Measurements from ENCODE around the gene PMPCB.
"Not testable (repeated sequence)": the region's sequence is repeated elsewhere in the genome, so short reads cannot be mapped to it uniquely, and the experiment has no call there.

Gene PMPCB, protein sequence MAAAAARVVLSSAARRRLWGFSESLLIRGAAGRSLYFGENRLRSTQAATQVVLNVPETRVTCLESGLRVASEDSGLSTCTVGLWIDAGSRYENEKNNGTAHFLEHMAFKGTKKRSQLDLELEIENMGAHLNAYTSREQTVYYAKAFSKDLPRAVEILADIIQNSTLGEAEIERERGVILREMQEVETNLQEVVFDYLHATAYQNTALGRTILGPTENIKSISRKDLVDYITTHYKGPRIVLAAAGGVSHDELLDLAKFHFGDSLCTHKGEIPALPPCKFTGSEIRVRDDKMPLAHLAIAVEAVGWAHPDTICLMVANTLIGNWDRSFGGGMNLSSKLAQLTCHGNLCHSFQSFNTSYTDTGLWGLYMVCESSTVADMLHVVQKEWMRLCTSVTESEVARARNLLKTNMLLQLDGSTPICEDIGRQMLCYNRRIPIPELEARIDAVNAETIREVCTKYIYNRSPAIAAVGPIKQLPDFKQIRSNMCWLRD

DNA sequence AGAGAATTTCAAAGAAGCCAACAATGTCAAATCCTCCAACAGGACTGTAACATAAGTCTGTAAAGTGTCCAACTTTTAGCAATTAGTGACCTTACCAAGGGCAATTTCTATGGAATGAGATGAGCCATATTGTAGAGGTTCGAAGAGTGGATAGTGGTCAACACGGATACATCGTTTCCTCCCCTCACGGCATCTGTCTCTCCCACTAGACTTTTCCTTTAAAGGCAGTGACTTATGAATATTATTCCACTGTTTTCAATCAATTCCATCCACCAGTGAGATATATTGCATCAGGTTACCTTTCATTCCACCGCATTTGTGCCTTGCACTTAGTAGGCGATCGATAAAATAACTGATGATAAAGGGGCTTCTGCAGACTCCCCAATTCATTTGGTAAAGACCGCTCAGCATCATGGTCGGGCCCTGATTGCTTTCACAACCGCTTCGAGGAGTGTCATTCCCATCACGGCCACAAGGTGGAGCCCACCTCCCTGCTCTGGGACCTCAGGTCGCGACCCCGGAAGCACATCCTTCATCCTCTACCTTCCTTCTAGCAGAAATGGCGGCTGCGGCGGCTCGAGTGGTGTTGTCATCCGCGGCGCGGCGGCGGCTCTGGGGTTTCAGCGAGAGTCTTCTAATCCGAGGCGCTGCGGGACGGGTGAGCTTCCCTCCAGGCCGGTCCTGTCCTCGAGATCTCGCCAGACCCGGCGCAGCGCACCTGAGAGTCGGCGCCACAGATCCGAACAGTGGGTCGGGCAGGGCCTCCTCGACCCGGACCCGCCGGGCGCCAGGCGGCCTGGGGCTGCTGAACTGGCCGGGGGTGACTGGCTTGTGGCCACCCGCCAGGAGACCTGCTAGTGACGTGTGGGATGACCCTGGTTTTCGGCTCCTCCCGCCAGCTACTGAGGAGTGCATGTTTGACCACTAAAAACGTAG, at the start of gene PMPCB:
TSS of gene PMPCB (plus strand) at position 535 of the 936 bp plus-strand sequence. CDS start at position 560, 25 bp downstream.
- Histone ChIP-seq H3K9ac (ENCODE audit: low read depth, low read length, poor library complexity, severe bottlenecking) (peak within 1 kb of the TSS; percentile 94), H3K4me3 (ENCODE audit: low read length, poor library complexity, severe bottlenecking) (peak within 1 kb of the TSS; percentile 98), H3K79me2 (ENCODE audit: insufficient read depth, low read length) (peaks cover 41% of the 10 kb centered on the region), H2AFZ (ENCODE audit: low read length) (peak within 1 kb of the TSS; percentile 99), H3K4me2 (ENCODE audit: low read depth, low read length, poor library complexity, severe bottlenecking) (peak within 1 kb of the TSS; percentile 97), H3K36me3 (ENCODE audit: insufficient read depth, low read length) (peaks cover 16% of the 10 kb centered on the region; the same call in 1 of the 2 replicates), H3K9me3 (ENCODE audit: insufficient read depth, low read depth, low read length) (no peaks in the 10 kb centered on the region), H4K20me1 (ENCODE audit: insufficient read depth, low read length, poor library complexity, severe bottlenecking) (peaks cover 20% of the 10 kb centered on the region), H3K4me1 (ENCODE audit: insufficient read depth, low read length, poor library complexity, severe bottlenecking) (peaks cover 23% of the 10 kb centered on the region), H3K9me2 (replicated peaks; ENCODE audit: low read depth, low read length) (no peaks in the 10 kb centered on the region), H3K27me3 (ENCODE audit: insufficient read depth, low read length, poor library complexity, severe bottlenecking) (peaks cover 7% of the 10 kb centered on the region), H3F3A (ENCODE audit: low read depth) (no peaks in the 10 kb centered on the region)
- TF ChIP-seq EZH2phosphoT487 (IDR thresholded peaks at IDR 0.05; ENCODE audit: borderline replicate concordance): no peak
- TF ChIP-seq, protein P1, sequence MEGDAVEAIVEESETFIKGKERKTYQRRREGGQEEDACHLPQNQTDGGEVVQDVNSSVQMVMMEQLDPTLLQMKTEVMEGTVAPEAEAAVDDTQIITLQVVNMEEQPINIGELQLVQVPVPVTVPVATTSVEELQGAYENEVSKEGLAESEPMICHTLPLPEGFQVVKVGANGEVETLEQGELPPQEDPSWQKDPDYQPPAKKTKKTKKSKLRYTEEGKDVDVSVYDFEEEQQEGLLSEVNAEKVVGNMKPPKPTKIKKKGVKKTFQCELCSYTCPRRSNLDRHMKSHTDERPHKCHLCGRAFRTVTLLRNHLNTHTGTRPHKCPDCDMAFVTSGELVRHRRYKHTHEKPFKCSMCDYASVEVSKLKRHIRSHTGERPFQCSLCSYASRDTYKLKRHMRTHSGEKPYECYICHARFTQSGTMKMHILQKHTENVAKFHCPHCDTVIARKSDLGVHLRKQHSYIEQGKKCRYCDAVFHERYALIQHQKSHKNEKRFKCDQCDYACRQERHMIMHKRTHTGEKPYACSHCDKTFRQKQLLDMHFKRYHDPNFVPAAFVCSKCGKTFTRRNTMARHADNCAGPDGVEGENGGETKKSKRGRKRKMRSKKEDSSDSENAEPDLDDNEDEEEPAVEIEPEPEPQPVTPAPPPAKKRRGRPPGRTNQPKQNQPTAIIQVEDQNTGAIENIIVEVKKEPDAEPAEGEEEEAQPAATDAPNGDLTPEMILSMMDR (conservative IDR thresholded peaks at IDR 0.05; ENCODE audit: low read length): peak; percentile 79

- H3F3A ChIP-seq (ENCODE audit: low read depth); H3K4me3 ChIP-seq (ENCODE audit: low read length, poor library complexity, severe bottlenecking); H4K20me1 ChIP-seq (ENCODE audit: insufficient read depth, low read length, poor library complexity, severe bottlenecking); H3K36me3 ChIP-seq (ENCODE audit: insufficient read depth, low read length); H3K9me3 ChIP-seq (ENCODE audit: insufficient read depth, low read depth, low read length); H3K9ac ChIP-seq (ENCODE audit: low read depth, low read length, poor library complexity, severe bottlenecking); H3K4me1 ChIP-seq (ENCODE audit: insufficient read depth, low read length, poor library complexity, severe bottlenecking); H3K9me2 ChIP-seq (replicated peaks; ENCODE audit: low read depth, low read length); H3K79me2 ChIP-seq (ENCODE audit: insufficient read depth, low read length); H3K4me2 ChIP-seq (ENCODE audit: low read depth, low read length, poor library complexity, severe bottlenecking); H3K27me3 ChIP-seq (ENCODE audit: insufficient read depth, low read length, poor library complexity, severe bottlenecking): not testable (repeated sequence)
- peak overlapping the region; percentile 60; the same call in 1 of the 2 replicates for H2AFZ ChIP-seq (ENCODE audit: low read length)
Observed at GRCh38 chr7:103253699-103254506, 43.3 kb upstream of the PMPCB start.

DNA sequence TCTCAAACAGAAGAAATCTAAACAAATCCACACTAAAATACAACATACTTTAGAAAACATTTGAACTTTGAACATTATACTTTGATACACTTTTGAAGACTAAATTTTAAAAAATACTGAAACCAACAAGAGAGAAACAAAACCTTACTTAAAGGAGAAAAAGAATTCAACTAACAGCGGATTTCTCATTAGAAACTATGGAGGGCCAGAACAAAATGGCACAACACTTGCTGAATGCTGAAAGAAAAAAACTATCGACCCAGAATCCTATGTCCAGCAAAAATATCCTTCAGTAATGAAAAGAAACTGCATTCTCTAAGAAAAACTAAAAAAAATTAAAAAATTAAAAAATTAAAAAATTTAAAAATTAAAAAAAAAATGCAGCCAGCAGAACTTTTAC, 33.2 kb upstream of the PMPCB start:
- H3K9ac ChIP-seq (ENCODE audit: low read depth, low read length, poor library complexity, severe bottlenecking); H3K79me2 ChIP-seq (ENCODE audit: insufficient read depth, low read length); H3K4me3 ChIP-seq (ENCODE audit: low read length, poor library complexity, severe bottlenecking); H3K4me2 ChIP-seq (ENCODE audit: low read depth, low read length, poor library complexity, severe bottlenecking); H3K9me3 ChIP-seq (ENCODE audit: insufficient read depth, low read depth, low read length); H3K27me3 ChIP-seq (ENCODE audit: insufficient read depth, low read length, poor library complexity, severe bottlenecking); H3K9me2 ChIP-seq (replicated peaks; ENCODE audit: low read depth, low read length); H4K20me1 ChIP-seq (ENCODE audit: insufficient read depth, low read length, poor library complexity, severe bottlenecking); H3F3A ChIP-seq (ENCODE audit: low read depth); H2AFZ ChIP-seq (ENCODE audit: low read length); H3K4me1 ChIP-seq (ENCODE audit: insufficient read depth, low read length, poor library complexity, severe bottlenecking); H3K36me3 ChIP-seq (ENCODE audit: insufficient read depth, low read length): not testable (repeated sequence)

- not testable (repeated sequence) for H3F3A ChIP-seq (ENCODE audit: low read depth); H3K9me3 ChIP-seq (ENCODE audit: insufficient read depth, low read depth, low read length); H3K4me1 ChIP-seq (ENCODE audit: insufficient read depth, low read length, poor library complexity, severe bottlenecking); H3K27me3 ChIP-seq (ENCODE audit: insufficient read depth, low read length, poor library complexity, severe bottlenecking); H3K4me2 ChIP-seq (ENCODE audit: low read depth, low read length, poor library complexity, severe bottlenecking); H4K20me1 ChIP-seq (ENCODE audit: insufficient read depth, low read length, poor library complexity, severe bottlenecking); H3K9ac ChIP-seq (ENCODE audit: low read depth, low read length, poor library complexity, severe bottlenecking); H3K9me2 ChIP-seq (replicated peaks; ENCODE audit: low read depth, low read length); H3K36me3 ChIP-seq (ENCODE audit: insufficient read depth, low read length); H2AFZ ChIP-seq (ENCODE audit: low read length); H3K79me2 ChIP-seq (ENCODE audit: insufficient read depth, low read length); H3K4me3 ChIP-seq (ENCODE audit: low read length, poor library complexity, severe bottlenecking)
Observed at GRCh38 chr7:103266229-103266628, 31.0 kb upstream of the PMPCB start.

GRCh38 chr7:103273374-103273773, 23.9 kb upstream of the PMPCB start:
- H3K79me2 ChIP-seq (ENCODE audit: insufficient read depth, low read length): peaks cover 17% of the 10 kb centered on the region
- H3K27me3 ChIP-seq (ENCODE audit: insufficient read depth, low read length, poor library complexity, severe bottlenecking); H3K36me3 ChIP-seq (ENCODE audit: insufficient read depth, low read length); H2AFZ ChIP-seq (ENCODE audit: low read length); H4K20me1 ChIP-seq (ENCODE audit: insufficient read depth, low read length, poor library complexity, severe bottlenecking); H3F3A ChIP-seq (ENCODE audit: low read depth); H3K4me2 ChIP-seq (ENCODE audit: low read depth, low read length, poor library complexity, severe bottlenecking); H3K9me3 ChIP-seq (ENCODE audit: insufficient read depth, low read depth, low read length); H3K9me2 ChIP-seq (replicated peaks; ENCODE audit: low read depth, low read length); H3K4me1 ChIP-seq (ENCODE audit: insufficient read depth, low read length, poor library complexity, severe bottlenecking); H3K4me3 ChIP-seq (ENCODE audit: low read length, poor library complexity, severe bottlenecking); H3K9ac ChIP-seq (ENCODE audit: low read depth, low read length, poor library complexity, severe bottlenecking): not testable (repeated sequence)

DNA sequence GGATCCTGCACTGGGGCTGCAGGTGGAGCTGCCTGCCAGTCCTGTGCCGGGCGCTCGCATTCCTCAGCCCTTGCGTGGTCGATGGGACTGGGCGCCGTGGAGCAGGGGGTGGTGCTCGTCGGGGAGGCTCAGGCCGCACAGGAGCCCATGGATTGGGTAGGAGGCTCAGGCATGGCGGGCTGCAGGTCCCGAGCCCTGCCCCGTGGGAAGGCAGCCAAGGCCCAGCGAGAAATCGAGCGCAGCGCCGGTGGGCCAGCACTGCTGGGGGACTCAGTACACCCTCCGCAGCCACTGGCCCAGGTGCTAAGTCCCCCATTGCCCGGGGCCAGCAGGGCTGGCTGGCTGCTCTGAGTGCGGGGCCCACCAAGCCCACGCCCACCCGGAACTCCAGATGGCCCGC, 22.4 kb upstream of the PMPCB start:
- H3K9me3 ChIP-seq (ENCODE audit: insufficient read depth, low read depth, low read length); H3K4me3 ChIP-seq (ENCODE audit: low read length, poor library complexity, severe bottlenecking); H3K9ac ChIP-seq (ENCODE audit: low read depth, low read length, poor library complexity, severe bottlenecking); H3K36me3 ChIP-seq (ENCODE audit: insufficient read depth, low read length); H4K20me1 ChIP-seq (ENCODE audit: insufficient read depth, low read length, poor library complexity, severe bottlenecking); H3K4me2 ChIP-seq (ENCODE audit: low read depth, low read length, poor library complexity, severe bottlenecking); H3K9me2 ChIP-seq (replicated peaks; ENCODE audit: low read depth, low read length); H3K4me1 ChIP-seq (ENCODE audit: insufficient read depth, low read length, poor library complexity, severe bottlenecking); H2AFZ ChIP-seq (ENCODE audit: low read length); H3F3A ChIP-seq (ENCODE audit: low read depth); H3K27me3 ChIP-seq (ENCODE audit: insufficient read depth, low read length, poor library complexity, severe bottlenecking): not testable (repeated sequence)
- peaks cover 30% of the 10 kb centered on the region for H3K79me2 ChIP-seq (ENCODE audit: insufficient read depth, low read length)
